HG03521 (cell line): ENCODE data around the gene RBPJ.
"Not testable (repeated sequence)": the region's sequence is repeated elsewhere in the genome, so short reads cannot be mapped to it uniquely, and the experiment has no call there.

Source experiments
- ATAC-seq: cut with Tn5 transposase; IDR thresholded peaks from one replicate; pipeline ENCODE4 v1.9.1; 2021; ENCODE audit warnings: mild to moderate bottlenecking, moderate library complexity; ENCODE audit not compliant: unreplicated experiment

Gene RBPJ

GRCh38 chr4:26331380-26331950 is 10.7 kb downstream of the RBPJ start:
- no peak for ATAC-seq

- no peak for ATAC-seq
These were observed 13.6 kb downstream of the RBPJ start for GRCh38 chr4:26334366-26334765.

GRCh38 chr4:26337612-26338011 is 16.8 kb downstream of the RBPJ start:
- no peak for ATAC-seq

DNA sequence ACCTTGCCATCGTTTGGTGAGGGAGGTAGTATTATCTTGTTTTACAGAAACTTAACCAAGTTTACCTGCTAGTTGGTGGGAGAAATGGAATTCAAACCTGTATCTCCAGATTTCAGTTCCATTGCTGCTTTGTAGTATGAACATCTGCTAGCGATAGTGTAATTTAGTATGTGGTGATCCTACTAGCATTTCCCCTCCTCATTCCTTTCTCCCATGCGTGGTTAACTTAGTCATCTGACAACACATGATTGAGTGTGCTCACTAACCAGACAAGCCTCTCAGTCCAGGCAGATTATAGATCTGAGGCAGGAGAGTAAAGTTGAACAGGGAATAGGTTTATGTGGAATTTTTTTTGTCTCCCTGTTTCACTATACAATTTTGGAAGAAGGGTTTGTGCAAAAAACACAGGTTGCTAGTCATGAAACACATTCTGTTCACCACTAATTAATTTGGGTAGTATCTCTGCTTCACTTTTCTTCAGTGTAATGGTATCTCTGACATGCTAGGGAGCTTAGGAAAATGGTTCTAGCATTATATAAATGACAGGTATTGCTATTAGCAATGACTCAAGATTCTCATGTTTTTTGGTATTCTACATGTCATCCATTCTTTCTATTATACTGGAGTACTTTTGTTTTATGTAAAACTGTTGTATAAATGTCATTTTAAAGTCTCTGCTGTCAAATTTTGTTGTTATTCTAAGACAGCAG is 21.7 kb downstream of the RBPJ start:
- ATAC-seq, result no peak

DNA sequence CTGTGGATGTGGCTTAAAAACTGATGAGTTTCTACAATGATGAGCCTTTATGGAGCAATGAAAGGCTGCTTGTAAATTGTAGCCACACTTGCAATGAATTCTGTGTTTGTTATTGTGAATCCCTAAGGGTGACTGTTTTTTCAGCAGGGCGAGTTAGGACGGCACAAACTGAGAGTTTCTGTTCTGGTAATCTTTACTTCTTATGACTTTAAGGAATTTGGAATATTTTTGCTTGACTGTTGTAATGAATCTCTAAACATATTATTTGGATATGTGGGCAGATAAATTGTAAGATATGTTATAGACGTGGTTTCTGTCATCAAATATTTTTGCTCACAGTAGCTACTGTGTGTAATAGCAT is 22.2 kb downstream of the RBPJ start:
- ATAC-seq, result no peak

GRCh38 chr4:26344901-26345564 is 24.2 kb downstream of the RBPJ start:
- no peak for ATAC-seq

DNA sequence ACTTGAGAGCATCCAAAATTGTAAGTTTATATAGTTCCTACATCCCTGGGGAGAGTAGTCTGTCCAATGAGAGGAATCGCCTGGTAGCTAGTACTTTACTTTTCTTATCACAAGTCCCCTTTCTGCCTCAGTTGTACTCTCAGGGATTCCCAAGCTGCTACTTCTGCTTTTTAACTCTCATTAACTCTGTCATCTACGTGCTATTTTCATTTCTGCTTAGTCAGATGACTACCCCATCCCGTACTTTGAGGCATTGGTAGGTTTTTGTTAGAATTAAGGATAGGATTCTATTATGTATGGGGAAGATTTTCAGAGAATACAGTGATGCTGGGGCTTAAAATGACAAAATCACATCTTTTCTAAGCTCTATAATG is 24.7 kb downstream of the RBPJ start:
- ATAC-seq, result no peak

GRCh38 chr4:26346203-26346620 is 25.4 kb downstream of the RBPJ start:
- ATAC-seq, result no peak

DNA sequence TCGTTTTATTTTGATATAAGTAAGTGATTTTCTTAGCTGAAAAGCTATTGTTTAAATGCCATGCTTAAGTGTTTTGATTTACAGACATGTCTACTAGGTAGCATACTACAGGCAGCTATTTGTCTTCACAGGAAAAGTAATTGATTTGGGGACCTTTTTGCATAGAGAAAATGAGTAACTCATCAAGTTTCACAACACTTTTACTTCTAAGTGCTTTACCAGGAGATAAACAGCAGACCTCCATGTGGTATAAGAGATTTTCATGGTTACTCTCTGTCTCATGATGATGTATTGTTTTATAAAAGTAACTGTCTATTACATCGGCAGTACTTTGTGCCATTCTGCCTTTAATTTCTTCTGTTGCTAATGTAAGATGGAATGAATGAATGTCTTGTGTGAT is 28.7 kb downstream of the RBPJ start:
- no peak for ATAC-seq

- ATAC-seq, result no peak
These were observed 30.9 kb downstream of the RBPJ start for GRCh38 chr4:26351685-26352084.

DNA sequence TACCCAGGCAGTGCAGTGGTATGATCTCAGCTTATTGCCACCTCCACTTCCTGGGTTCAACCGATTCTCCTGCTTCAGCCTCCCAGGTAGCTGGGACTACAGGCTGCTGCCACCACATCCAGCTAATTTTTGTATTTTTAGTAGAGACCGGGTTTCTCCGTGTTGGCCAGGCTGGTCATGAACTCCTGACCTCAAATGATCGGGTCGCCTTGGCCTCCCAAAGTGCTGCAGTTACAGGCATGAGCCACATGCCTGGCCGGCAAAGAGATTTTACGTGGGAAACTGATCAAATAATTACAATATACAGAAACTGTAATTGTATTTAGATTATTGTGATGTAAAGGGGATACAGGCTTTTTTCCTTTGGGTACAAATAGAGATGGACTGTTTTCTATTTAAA is 33.7 kb downstream of the RBPJ start:
- no peak for ATAC-seq

DNA sequence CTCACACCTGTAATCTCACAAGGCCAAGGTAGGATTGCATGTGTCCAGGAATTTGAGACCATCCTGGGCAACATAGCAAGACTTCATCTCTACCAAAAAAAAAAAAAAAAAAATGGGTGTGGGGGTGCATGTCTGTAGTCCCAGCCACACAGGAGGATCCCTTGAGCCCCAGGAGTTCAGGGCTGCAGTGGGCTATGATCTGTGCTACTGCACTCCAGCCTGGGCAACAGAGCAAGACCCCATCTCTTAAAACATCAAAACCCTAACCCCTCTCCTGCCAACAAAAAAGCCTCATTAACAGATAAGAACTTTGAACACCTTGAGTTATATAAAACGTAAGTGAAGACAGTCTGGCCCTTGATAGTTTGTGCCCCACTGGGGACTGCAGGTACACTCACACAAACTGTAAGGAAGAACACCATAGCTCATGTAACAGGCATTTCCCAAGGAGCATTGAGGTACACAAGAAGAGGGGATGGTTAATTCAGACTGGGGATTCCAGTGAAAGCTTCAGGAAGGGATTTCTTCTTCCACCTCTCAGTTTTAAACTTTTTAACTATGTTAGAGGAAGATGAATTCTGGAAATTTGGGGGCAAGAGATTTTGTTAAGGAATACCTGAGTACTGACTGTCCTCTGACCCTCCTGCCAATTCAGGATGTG is 34.7 kb downstream of the RBPJ start:
- no peak for ATAC-seq

DNA sequence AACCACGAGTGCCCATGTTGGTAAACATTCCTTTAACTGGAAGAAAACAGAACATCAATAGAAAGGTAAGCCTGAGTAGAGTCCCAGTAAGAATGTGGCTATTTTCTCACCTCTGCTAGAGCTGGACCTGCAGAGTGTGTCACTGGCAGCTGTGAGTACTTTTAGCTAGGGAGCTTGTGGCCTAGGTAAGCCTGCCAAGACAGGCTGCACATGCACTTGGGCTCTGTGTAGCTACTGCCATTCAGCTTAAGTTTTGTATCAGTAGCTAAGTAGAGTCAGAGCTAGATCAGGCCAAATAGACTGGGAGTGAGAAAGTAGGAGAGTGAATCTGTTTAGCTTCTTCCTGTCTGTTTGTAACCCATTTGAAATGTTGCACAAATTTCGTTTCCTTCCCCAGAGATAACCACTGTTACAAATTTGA is 35.3 kb downstream of the RBPJ start:
- no peak for ATAC-seq

GRCh38 chr4:26359521-26359920 is 38.7 kb downstream of the RBPJ start:
- not testable (repeated sequence) for ATAC-seq

DNA sequence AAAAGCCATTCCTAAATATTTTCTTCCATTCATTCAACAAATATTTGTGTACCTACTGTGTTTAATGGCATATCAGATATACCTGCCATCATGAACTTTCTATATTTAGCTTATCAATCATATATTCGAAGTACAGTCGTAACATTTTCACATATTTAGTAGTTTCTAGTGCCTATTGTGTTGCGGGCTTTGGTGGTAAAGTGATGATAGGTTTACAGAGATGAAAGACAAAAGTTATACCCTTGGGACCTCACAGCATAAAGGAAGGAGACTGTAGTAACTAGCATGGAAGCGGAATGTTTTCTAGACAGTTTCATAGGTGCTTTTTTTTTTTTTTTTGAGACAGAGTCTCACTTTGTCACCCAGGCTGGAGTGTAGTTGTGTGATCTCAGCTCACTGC is 39.5 kb downstream of the RBPJ start:
- ATAC-seq, result no peak

GRCh38 chr4:26360864-26361263 is 40.0 kb downstream of the RBPJ start:
- ATAC-seq, result no peak

- no peak for ATAC-seq
These were observed 40.5 kb downstream of the RBPJ start for GRCh38 chr4:26361297-26361696.

GRCh38 chr4:26362745-26363439 is 42.1 kb downstream of the RBPJ start:
- ATAC-seq, result no peak

DNA sequence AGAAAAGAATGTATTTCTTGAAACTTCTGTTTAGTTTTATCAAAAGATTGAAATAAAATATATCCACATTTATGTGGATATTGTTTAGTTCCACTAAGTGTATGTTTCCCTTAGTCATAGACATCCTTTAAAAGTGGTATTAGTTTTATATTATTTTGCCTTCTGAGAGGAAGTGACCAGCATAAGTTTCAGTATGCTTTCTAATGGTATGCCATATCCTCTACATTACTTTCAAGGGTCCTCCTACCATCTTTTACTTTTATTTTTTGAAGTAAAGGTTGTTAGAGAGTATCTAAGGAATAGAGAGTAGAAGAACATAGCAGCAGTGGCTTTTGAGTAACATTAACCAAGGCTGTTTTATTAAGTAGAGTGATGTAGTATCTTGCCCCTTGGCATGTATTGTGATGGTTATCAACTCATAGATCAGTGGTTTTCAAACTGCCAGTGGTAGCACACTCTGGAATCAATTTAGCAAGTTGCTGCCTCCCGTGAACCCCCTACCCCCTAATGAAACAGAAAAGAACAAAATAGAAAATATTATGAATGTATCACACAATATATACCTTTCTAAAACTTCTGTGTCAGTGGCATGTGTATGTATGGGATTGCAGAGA is 44.8 kb downstream of the RBPJ start:
- ATAC-seq, result no peak

DNA sequence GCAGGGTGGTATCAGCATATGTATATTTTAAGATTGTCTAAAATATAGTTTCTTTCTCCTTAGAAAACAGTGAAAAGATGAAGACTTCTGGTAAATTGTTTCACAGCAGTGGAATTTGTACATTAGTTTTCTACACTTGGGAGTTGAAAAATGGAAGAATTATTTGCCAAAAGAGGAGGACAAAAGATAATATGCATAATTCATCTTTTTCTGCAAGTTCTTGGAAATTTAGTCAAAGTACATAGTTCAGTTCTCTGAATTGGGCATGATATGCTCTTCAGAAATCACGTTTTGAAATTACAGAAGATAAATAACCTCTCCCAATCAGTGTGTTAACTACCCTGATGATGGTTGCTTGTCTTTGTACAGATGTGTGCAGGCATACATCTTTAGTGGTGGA is 47.0 kb downstream of the RBPJ start:
- ATAC-seq, result no peak

DNA sequence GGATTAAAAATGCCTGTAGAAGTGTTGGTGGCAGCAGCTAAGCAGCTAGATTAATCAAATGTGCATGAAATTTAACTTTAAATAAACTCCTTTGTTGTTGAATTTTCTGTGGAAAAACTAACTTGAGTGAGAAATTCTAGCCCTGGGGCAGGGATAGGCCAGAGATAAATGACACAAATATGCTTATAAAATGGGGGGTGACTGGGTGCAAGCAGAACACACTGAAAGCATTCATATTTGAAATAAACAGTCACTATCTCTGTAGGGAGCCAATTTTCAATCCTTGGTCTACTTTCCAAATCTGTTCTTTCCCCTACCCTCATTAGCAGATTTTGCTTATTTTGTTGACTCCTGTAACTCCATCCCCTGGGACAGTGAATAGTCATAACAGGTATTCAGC is 47.9 kb downstream of the RBPJ start:
- no peak for ATAC-seq
